ENCODE data around the gene ACADM.

ACADM gene

DNA sequence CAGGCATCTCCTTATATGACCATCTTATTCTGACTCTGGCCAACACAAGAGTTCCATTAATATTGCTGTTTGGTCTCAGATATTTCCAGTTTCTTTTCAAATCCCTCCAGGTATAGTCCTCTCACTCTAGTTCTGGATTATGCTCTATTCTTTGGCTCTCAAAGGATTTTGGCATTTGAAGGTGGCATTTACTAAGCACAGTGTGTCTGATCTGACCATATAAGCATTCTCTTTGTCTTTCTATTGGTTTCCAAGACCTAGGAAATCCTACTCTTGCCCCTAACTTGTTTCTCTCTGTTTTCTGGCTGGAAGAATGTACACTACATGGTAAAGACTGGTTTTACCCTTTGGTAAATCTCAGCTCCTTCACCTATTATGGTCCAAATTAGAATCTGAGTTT is 12.7 kb upstream of the ACADM start:
- no peak for TF ChIP-seq CTCF (IDR thresholded peaks at IDR 0.05)

- no peak for TF ChIP-seq CTCF (IDR thresholded peaks at IDR 0.05)
These were observed 12.2 kb upstream of the ACADM start for GRCh38 chr1:75712306-75712705.

GRCh38 chr1:75719810-75720209 is 4.7 kb upstream of the ACADM start:
- TF ChIP-seq CTCF (IDR thresholded peaks at IDR 0.05): no peak

GRCh38 chr1:75720325-75720724 is 4.2 kb upstream of the ACADM start:
- TF ChIP-seq CTCF (IDR thresholded peaks at IDR 0.05): no peak

- no peak for TF ChIP-seq CTCF (IDR thresholded peaks at IDR 0.05)
These were observed 3.7 kb upstream of the ACADM start for GRCh38 chr1:75720820-75721219.

DNA sequence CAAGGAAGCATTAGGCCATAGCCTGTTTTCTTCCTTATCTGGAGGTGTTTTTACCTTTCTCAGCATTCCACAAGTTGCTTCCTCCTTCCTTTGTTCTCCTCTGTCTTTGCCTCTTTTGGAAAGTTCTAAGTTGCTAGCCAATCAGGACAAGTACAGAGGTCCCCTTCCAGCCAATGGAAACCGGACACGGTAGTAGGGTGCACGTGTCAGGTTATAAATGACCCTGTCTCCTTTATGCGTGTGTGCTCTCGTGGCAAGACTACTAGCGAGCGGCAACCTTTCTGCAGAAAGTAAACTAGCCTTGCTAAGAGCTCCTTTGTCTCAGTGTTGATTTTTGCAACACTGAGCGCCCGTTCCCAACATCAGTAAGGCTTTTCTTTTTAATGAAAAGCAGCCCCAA is 1.5 kb upstream of the ACADM start:
- no peak for TF ChIP-seq CTCF (IDR thresholded peaks at IDR 0.05)

DNA sequence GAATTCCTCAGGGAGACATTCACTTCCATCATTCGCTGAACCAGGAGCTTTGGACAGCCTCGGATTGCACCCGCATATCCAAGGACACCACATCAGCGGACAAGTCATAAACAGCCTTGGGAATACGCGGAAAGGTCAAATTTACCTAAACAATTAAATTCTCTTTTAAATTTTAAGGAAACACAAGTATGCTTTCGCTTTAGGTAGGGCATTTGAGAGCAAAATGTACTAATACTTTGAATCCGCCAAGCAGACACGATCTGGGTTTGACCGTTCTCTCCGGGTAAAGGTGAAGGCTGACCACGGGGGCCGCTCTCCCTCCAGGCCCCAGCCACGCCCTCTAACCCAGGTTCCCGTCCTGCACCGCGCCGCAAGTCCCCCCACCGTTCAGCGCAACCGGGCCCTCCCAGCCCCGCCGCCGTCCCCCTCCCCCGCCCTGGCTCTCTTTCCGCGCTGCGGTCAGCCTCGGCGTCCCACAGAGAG is 479 bp upstream of the ACADM start:
- no peak for TF ChIP-seq CTCF (IDR thresholded peaks at IDR 0.05)

- TF ChIP-seq CTCF (IDR thresholded peaks at IDR 0.05): no peak
These were observed 757 bp downstream of the ACADM start for GRCh38 chr1:75725266-75725665.

Data from LNCAP (cell line).